ENCODE measurements around the gene GCFC2.

Gene GCFC2

GRCh38 chr2:75622500-75622899 lies 88.2 kb downstream of the GCFC2 start:
- DNase-seq = no peak

DNA sequence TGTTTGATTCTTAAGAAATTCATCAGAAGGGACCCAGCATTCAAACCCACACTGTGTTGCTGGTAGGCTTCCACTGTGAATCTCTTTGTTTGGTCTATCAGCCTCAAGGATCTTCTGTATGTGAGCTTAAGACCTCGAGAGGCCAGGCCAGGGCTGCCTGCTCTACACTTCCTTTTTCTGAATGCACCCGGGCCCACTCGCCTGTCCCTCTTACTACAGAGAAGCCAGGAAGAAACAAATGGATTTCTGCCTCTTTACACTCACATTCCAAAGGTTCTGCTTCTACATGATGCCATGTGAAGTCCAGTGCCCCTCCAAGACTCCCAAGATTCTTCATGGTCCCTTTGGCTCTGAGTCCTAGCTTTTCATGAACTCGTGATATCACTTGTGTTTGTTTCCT lies 89.5 kb downstream of the GCFC2 start:
- no peak for DNase-seq

- no peak for DNase-seq
These were observed 90.6 kb downstream of the GCFC2 start for GRCh38 chr2:75619956-75620740.

- DNase-seq = no peak
These were observed 93.8 kb downstream of the GCFC2 start for GRCh38 chr2:75616933-75617332.

GRCh38 chr2:75616406-75616805 lies 94.3 kb downstream of the GCFC2 start:
- no peak for DNase-seq

- no peak for DNase-seq
These were observed 96.5 kb downstream of the GCFC2 start for GRCh38 chr2:75614162-75614651.

DNA sequence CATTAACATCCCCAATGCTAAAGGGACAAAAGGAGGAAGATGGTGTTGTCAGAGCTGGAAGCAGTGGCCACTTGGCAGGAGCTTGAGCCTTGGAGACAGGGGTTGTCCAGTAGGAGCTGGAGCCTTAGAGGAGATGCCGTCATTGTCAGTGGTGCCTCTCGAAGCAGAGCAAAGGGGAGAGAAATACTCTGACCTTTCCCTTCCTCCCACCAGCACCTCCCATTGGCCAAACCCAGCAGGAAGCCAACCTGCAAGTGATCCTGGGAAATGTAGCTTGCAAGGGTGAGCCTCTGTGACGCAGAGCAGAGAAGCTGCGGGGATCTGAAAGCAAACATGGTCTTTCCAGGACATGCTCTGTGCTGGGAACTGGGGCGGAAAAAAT lies 97.9 kb downstream of the GCFC2 start:
- DNase-seq = no peak

Data from NCI-H146 (cell line).